SKM-1 treated with dmso at 0.1 percent for 144 hours (cell line): ENCODE results near the gene NDC1.
A peak's percentile ranks its signal among the peaks of the same experiment; 100 is the strongest.

Source experiments
- DNase-seq: peaks from one replicate; lab custom pipeline; 2025; ENCODE audit not compliant: unreplicated experiment; lab: John Stamatoyannopoulos, UW

Gene NDC1

DNA sequence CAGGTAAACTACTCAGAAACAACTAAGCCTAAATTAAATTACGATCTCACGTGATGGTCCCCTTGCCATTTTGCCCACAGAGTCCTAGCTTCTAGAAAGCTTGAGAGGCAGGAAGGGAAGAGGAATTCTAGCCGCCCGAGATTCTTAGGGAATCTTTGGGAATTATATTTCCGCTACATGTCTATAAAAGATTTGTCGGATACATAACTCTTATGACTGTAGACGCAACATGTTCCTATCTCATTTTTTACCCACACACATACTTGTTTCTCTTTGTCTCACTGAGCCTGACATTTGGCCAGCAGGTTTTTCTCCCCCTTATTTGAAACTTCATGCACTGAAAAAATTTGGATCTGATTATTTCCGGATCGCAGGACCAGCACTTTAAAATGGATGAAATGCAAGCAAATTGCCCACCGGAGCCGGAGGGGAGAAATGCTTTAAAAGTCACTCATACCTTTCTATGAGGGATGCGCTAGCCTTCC, 104.6 kb downstream of the NDC1 start:
- DNase-seq = no peak

DNA sequence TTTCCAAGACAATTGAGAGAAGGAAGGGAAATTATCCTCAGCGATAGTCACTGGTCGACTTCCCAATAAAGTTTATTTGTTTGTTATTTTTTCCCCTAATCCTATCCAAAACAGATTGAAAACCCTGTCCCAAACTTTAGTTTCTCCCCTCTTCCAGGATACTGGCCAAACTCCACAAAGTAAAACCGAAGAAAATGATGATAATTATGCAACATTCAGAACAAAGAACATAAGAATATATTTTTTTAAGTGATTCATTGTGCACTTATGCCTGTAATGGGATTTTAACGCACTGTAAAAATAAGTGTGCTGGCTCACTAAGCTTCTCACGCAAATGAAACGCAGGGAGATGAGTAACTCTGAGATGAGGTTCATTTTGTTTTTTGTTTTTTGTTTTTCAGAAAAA, 105.2 kb downstream of the NDC1 start:
- no peak for DNase-seq

DNA sequence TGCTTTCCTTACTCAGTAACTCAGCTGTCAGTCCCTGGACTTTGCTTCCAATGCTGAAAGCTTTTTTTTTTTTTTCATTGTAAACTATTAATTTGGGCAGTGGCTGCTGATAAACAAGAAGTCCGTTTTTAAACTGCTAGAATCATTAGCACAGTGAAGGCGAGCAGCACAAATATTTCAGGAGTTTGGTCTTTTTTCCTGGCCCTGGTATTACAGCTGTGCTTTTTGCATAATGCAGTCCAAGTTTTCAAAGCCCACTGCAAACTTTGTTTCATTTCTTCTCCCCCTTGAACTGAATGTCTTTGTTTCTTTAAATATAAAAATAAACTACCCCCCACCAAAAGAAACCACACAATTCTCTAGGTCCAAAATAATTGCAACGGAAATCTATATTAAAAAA, 105.7 kb downstream of the NDC1 start:
- no peak for DNase-seq

DNA sequence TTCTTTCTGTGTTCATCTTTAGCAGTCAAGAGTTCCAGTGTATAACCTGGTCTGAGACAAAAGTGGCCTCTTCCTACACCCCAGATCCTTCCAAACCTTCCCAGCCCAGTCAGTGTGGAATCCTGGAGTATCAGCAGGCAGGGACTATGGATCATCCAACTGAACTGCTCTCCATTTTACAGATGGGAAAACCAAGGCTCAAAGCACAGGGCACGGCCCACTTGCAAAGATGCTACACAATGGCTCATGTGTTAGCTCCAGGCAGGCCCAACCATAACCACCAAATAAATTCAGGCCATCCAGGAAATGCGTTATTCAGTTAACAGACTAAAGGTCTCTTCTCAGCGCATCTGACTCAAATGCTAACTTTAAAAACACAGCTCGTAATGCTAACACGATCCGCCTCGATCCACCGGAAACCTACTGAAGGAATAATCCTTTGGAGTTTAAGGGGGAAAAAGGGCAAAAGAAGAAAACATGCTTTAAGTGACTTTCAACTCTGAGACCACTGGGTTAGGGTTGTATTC, 106.3 kb downstream of the NDC1 start:
- no peak for DNase-seq

DNA sequence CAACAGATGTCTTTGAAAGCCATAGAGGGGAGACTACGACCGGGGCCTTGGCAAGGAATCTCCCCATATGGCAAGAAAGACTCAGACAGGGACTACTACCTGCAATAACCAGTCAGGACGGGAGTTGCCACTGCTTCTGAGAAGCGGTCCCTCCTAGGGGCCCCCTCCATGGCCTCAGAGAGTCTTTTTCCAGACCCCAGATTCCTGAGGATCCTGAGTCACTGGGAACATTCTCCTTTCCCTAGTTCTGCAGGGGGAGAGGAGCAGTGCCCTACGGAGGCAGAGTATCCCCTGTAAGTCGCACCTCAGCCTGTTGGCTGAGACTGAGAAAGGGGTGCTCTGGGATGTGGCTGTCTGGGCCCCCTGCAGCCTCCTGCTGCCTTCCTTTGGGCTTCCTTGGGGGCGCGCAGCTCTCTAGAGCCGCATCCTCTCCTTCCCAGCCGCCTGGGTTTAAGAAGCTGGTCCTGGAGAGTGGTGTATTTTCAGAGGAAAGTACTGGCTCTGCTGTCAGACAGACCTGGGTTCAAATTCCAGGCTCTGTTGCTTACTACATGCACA, 107.0 kb downstream of the NDC1 start:
- DNase-seq = no peak

DNA sequence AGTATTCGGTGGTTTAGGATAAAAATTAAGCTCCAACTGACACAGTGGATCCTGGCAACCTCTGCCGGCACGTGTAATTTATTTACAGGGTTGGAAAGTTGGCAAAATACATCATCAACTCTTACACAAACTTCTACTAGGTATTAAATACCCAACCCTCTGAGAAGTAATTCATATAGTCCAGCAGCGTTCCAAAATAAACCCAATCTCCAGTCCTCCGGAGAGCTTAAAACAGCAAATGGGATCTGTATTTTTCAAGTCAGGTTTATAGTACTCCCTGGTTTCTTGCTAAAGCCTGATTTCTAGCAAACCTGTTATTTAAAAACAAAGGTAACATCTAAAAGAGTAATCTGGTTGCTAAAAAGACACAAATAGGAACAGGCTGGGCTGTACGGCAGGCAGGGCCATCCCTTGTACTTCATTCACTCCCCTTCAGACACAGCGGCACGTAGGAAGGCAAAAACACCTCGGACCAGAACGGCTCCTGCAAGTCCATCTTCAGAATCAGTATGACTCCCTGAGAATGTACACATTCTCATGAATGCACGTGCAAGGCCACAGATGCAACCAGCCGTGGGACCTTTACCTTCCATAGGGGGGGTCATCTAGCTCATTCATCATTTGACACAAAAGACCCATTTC, 107.8 kb downstream of the NDC1 start:
- no peak for DNase-seq

DNA sequence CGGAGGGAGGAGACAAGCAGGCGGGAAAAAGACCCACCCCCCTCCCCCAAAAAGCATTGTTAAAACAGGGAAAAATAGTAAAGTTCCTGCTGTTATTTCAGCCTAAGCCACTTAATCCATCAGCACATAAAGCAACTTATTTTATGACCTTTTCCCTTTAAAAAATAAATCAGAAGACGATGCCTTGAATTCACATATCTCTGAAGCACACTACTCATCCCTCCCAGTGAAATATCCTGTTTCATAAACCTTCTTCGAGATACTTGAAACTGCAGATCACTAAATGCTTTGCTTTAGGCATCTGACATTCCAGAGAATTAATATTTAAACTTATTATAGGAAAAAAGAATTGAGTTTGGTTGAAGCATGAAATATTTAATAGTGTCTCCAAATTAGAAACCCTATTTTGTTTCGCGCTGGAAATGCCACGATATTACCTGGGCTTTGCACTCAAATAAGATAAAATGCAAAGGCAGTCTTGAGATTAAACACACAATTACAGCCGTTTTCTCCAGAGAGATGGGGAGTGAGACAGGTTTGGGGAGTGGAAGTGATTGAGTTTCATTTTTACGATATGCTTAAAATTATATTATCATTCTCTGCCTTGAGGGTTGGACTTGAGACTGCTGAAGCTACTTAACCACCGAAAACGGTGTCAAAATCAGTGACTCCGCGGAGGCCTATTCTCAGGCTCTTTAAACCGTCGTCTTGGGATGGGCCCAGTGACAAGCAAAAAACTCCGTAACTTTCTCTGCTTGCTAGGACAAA, 108.5 kb downstream of the NDC1 start:
- DNase-seq = no peak

DNA sequence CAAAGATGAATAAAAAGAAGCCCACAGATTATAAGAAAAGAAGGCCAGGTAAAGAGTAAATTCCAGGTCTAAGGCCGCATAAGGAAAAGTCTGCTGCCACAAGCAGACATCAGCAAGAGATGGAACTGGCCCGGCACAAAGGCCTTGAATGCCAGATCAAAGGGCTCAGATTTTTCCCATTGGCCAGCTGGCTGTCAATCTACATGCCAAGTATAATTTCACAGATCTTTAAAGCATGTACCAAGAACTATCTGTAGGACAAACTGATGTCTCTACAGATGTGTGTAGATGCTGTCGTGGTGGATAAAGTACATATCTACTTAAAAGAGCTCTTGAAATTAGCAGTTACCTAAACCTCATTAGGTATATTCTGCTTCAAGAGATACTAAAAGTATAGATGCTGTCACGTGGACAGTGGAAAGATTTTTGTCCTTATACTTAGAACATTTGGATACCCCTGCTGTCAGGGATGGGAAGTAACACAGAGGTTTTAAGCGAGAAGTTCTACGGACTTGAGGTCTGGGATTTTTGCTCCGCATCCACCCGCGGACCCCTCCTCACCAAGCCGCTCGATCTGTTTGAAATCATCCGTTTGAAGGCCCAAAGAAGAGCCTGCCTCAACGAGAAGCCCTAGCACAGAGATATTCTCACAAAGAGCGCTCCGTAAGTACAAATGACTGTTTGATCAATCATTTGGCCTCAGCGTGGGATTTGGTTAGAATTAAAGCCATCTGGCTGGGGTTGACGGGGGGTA, 109.2 kb downstream of the NDC1 start:
- no peak for DNase-seq

DNA sequence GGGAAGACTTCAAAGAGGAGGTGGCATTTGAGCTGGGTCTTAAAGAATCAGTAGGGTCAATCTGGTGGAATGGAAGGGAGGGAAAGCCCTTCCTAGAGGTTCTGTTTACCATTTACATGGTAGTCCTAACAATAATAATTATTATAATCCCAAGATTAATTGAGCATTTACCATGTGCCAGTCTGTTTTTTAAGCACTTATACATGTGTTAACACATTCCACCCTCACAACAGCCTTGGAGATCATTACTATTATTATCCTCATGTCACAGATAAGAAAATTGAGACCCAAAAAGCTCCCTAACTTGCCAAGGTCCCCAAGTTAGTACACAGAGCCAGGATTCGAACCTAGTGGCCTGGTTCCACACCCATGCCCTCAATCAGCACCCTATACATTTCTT, 109.9 kb downstream of the NDC1 start:
- DNase-seq = no peak

DNA sequence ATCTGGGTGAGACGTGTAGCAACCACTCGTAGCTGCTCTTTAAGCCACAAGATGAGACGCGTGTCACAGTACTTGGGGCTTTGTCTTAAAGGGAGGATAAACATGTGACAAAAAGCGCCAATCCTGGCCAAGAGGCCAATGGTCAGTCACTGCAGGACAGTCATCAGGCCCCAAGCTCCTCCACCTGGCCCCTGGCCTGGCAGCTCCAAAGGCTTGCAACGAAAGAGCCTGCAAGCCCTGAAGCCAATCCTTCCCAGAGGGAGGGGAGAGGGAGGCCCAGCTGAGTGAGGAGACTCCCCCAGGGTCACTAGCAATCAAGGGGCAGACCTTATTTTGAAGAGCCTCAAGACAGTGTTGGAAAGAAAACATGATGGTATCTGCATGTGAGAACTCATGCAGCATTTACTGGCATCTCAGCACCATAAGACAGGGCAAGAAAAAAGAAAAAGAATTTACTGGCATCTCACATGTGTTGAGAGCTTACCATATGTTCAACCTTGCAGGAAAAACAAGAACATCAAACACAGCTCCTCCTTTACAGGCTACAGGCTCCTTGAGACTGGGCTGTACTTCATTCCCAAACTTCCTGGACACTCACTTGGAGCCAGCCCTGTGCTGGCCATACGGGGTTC, 110.5 kb downstream of the NDC1 start:
- no peak for DNase-seq

DNA sequence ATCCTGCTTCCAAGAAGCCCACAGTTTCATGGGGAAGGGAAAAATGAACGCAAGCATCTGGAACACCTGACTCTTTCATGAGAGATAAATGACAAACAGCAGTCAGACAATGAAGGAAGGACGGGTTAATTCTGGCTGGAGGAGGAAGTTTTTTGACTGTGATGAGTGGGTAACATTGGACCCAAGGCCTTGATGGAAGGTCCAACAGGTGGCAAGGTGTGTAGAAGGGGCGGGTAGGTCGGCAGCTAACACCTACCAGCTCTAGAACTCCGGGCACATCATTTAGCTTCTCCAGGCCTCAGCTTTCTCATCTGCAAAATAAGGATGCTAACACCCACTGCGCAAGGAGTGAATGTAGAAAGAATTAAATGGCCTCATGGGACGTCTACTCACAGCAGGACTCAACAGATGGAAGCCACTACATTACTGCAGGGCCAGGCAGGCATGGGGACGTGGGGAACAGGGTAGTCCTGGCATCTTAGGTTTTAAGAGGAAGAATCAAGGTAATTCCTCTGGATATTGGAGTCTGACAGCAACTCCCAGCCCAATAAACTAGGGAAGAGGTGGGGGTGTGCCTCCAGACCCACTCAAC, 112.0 kb downstream of the NDC1 start:
- DNase-seq = no peak

DNA sequence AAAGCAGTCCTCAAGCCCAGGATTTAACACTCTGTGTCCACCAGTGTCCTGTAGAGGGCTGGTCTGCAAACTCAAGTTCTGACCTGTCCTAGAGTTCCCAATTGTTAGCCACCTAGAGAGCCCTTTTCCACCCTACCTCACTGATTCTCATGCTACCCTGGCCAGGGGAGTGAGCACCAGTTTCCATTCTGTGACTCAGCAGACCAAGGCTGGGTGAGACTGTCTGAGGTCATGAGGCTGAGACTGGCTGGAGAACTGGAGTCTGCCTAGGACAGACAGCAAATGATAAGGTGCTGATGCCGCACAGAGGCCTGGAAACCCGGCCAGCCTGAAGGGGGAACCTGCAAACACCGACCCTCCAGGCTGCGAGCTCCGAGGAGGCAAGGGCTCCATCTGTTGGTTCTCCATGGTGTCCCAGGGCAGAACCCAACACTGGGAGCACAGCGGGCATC, 112.8 kb downstream of the NDC1 start:
- DNase-seq = no peak

DNA sequence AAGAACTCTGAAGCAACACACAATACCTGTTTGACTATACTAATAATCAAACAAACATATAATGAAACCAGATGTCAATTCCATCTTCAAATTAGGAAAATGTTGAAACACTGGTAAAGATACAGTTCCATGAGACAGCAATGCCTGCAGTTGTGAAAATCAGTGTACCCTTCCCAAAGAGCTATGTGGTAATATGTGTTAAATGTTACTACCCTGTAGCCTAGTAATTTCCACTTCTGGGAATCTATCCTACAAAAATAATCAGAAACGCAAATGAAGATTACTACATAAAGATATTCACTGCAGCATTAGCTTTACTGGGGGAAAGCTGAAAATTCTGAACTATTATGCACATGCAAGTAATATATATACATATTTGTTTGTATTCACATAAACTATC, 116.1 kb downstream of the NDC1 start:
- no peak for DNase-seq

DNA sequence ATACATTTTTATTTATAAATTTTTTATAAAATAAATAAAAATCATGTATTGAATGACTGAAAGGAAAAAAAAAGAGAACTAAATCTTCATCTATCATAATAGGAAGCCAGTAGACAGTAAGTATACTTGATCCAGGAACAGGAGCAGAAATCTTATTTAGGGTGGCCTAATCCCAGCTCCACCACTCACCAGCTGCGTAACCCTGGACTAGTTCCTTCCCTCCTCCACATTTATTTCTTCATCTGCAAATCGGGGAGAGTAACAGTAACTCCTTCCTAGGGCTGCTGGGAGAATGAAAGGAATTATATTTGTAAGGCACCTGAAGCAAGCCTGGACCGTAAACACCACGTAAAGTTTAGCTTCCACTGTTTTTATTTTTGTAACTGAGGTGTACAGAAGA, 117.0 kb downstream of the NDC1 start:
- DNase-seq = no peak

DNA sequence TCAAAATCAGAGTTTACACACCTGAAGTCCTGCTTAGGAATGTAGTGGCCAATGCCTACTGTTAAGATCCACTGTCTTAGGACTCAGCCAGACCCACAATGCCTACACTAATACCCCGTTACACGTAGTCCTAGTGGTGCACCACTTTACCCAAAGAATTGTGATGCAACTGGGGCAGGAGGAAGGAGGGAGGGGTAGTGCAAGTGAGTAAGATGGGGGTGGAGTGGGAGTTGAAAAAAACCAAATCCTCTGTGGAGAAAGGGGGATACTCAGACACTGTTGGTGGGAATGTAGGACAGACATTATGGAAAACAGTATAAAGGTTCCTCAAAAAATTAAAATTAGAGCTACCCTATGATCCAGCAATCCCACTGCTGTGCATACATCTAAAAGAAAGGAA, 118.6 kb downstream of the NDC1 start:
- DNase-seq = no peak

DNA sequence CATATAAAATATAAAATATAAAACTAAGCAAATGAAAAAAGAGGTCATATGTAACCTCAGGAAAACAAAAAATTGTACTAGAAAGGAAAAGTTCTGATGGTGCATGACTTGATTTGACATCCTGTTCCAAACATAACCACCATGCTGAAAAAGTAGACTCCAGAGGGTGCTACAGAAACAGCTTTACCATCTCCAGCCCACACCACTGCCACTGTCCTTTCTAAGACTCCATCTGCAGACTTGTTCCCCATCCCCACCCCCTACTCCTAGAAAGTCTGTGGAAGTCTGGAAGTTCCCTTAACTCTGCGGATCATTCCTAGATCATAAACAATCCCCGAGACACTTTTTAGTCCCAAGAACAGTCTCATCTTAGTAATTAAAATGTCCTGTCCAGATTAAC, 119.7 kb downstream of the NDC1 start:
- DNase-seq = no peak

DNA sequence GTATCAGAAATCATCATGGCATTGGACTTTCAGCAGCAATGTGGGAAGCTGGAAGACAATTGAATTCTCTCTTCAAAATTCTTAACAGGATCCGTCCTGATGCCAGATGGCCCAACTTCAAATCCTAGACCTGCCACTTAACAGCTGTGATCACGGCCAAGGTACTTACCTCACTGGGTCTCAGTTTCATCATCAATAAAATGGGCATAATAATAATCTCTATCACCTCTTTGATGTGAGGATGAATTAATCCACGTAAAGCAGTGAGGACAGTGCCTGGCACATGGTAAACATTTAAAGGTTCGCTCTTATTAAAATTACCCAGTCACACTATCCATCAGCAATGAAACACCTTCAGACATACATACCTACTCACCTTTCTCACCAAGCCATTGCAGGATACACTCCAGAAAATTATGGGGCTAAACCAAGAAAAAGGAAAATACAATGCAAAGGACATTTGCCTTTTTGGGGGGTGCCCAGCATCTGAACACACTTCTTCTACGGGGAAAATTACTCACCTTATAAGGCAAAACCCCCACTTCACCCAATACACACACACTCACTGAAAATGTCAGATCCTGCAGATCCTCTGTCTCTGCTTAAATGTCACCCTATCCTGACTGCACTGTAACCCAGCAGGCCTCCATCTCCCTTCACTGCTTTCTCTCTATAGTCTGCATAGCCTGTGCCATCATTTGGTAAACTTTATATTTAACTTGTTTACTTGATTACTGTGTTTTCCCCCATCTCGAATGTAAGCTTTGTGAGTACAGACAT, 120.9 kb downstream of the NDC1 start:
- no peak for DNase-seq

DNA sequence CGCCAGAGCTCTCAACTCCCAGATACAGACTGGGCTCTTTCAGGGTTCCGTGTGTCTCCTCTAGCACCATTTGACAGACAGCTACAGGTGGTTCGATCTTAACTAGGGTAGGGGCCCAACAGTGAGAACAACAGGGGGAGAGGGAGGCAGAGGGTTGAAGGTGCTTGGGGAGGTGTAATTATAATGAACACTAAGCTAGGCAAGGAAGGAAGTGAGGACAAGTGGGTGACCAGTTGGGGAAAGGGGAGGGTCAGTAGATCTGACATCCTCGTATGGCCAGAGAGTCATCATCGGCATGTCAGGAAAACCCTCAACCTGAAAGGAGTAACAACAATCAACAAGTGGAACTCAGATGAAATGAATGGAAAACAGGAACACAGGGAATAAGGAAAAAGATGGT, 121.9 kb downstream of the NDC1 start:
- no peak for DNase-seq

DNA sequence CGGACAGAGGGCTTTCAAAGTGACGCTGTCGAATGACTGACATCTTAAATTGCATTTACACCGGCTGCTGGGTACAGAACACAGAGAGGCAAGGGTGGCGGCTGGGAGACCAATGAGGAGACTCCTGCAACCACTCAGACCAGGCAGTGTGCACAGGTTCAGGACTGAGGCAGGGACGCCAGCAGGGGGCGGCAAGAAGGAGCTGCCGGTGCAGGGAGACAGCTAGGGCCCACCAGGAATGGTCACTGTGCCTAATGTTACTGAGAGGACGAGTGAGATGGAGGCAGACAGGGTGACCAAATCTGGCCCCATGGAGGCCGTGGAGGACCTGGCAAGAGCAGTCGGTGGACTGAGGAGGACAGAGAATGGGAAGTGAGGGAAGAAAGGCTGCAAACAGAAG, 122.6 kb downstream of the NDC1 start:
- peak; percentile 41 for DNase-seq
